NCI-H1105 treated with DMSO at 0.1 percent for 48 hours (cell line): ENCODE data around the gene NQO2.

Experiments
- DNase-seq: peaks from one replicate; lab custom pipeline; 2025; lab: John Stamatoyannopoulos, UW

Gene NQO2, protein sequence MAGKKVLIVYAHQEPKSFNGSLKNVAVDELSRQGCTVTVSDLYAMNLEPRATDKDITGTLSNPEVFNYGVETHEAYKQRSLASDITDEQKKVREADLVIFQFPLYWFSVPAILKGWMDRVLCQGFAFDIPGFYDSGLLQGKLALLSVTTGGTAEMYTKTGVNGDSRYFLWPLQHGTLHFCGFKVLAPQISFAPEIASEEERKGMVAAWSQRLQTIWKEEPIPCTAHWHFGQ

DNA sequence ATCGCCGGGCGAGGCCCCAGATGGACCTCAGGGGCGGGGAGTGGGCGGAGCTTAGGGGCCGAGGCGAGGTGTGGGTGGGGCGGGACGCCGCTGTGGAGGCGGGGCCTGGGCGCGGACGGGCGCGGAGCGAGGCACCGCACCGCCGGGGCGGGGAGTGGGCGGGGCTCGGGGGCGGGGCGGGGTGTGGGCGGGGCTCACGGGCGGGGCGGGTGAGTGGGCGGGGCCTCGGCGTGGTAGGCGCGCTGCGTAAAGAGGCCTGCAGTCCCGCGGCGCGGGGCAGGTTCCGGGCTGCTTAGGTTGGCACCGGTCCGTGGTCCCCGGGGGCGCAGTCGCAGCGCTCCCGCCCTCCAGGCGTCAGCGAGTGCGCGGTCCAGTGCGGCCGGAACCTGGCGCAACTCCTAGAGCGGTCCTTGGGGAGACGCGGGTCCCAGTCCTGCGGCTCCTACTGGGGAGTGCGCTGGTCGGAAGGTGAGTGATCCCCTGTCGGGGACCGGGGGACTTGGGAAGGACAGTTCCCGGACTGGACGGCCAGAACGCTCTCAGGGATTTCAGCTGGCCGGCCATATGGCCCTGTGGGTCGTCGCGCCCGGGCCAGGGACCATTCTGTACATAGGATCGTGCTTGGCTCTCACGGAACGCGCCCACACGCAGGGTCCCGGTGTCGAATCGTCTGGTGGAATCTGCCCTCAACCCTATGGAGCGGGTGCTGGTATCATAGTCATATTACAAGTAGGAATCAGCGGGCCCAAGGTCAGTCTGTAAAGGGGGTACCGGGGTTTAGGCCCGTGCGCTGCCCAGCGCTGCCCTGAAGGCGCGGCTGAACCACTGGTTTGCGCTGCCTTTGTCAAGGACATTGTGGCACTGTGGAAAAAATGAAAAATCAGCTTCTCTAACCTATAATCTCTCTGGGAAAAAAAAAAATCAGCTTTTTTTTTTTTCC is at the start of gene NQO2:
Gene NQO2 (plus strand): TSS at position 277 of the 940 bp plus-strand sequence. CDS start 6,659 bp downstream, outside the sequence.
- DNase-seq, result no peak

DNA sequence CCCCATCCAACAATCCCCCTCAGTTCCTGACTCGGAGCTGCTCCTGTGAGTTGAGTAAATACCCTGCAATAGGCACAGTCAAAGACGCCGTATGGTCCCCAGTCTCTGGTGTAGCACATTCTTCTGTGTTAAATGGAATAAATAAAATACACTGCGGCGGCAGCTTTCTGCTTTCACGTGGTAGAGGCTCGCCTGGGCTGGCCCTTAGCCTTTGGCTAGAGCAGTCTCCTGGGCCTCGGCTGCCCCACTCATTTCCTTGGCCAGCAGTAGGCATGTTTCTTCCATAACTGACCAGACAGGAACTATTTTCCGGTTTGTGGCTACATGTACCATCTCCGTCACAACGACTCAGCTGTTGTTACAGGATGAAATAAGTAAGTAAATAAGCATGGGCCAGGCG is 49.0 kb upstream of the NQO2 start:
- DNase-seq, result no peak

DNA sequence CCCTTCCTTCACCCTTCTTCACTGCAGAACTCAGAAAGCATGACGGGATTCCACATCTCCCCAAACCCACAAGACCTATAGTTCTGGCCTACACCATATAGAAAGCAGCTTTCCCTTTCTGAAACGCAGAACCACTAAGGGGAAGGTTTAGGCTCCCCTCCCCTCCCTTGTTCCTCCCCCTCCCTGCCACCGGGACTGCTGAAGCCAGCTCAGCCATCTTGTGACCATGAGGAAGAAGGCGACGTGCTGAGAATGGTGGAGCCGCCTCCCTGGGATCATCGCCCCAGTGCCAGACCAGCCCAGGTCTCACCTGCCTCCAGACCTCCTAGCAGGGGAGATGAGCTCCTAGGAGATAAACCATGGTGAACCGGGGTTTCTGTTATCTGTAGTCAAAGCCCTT is 48.0 kb upstream of the NQO2 start:
- DNase-seq, result no peak

DNA sequence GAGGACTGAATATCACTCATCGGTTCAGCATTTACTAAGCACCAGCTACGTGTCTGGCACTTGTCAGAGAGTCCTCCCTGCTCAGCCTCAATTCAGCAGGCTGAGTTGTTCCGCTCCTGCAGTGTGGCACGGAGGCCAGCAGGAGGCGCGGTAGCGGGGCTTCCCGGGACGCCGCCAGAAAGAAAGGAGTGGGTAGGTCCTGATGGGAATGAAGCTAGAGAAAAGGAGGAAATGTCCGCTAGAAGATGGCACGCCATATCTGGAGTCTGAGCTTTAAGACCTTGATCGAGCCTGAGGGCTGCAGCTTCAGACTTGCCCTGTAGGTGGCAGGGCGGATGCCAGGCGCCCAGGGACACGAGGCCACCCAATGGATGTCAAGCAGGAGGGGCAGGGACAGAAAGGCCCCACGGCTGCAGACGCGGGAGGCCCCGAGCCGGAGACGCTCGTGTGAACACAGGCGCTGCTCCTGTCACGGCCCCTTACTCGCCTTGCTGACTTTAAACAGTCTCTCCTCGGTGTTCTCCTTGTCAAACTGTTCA is 47.1 kb upstream of the NQO2 start:
- peak; percentile 42 for DNase-seq

DNA sequence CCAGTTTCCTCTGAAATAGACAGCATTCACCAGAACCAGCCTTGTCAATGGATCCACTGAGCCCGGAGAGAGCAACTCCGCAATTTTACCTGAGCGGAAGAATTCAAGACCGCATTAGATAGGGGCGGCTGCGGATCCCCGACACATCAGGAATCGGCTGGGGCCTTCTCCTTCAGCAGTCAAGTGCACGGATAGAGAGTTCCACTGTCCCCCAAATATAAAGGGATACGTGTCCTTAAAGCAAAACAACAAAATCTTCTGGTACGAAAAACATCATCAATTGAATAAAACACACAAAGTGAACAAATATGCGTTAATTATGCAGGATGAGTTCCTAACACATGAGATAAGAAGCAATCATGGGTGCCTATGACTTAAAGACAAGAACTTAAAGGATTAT is 46.6 kb upstream of the NQO2 start:
- no peak for DNase-seq

DNA sequence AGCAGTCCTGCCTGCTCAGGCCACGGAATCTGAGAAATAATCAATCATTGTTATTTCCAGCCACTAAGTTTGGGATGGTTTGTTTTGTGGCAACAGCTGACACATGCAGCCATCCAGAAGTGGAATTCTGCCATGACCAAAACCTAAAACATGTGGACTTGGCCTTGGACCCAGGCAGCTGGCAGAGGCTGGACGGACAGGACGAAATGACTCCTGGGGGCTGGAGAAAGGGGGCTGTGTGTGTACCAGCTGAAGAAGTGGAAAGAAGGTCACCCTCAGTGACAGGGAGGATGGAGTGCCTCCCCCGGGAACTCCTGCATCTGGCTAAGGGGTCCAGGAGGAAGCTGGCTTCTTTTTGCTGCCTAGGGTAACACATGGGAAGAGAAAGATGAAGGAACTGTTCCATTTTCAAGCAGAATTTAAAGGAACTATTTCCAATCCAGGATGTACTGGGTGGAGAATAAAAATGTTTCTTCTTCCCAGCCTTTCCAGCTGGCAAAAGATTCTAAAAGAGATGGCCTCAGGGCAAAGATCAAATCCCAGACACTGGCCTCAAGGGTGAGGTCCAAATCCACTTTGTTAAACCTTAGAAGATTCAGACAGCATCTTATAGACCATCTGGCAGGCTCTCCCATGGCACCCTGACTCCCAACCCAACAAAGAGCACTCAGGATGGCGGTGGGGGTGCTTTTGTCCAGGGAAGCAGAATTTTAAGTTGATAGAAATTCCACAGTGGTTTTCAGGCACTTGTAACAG is 42.6 kb upstream of the NQO2 start:
- no peak for DNase-seq

DNA sequence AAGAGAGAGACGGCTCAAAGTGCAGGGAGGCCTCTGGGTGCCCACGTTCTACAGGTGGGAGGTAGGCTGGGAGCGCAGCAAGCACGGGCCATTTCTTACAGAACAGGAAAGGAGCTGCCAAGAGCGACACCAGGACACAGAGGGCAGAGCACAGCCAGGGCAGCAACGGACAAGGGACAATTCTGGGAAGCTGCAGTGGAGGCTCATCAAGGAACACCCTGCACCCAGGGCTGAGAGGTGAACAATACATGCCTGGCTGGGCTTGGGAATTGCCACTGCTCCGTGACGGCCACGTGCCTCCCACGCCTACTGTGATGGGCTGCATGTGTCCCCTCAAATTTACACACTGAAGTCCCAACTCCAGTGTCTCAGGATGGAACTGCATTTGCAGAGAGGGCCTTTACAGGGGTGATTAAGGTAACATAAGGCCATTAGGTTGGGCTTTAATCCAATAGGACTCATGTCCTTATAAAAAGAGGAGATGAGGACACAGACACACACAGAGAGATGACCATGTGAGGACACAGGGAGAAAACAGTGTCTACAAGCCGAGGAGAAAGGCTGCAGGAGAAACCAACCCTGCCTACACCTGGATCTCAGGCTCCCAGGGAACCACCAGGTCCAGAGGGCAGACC is 41.9 kb upstream of the NQO2 start:
- DNase-seq, result no peak

DNA sequence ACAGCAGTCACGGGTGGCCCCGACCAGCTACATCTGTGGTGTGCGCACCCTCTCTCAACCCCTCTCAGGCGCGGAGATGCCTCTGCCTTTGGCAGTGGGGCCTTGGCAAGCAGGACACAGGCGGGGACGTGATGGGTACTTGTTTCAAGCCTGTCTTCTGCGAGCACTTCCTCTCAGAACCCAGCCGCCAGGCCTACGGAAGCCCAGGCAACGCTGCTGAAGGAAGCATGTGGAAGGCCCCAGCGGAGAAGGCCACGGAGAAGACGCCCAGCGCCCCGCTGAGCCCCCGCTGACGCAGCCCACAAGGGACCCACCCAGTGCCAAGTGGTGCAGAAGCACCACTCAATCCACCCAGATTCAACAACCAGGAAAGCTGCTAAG is 41.4 kb upstream of the NQO2 start:
- no peak for DNase-seq

DNA sequence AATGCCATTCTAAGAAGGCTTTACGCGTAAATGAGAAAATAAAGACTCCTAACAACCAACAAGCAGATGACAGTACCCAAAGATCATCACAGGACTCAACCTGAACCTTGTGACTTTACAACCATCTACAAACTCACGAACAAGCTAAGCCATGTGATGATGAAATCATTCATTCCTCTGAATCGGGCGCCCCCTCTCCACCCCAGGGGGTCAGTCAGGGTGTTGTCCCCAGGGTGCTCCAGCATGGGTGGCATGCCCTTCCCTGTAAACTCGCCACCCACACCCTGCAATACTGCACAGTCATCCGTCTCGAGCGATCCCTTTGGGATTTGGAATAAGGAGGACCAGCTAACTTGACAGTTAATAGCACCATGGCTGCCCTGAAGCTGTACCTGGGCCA is 40.9 kb upstream of the NQO2 start:
- no peak for DNase-seq

DNA sequence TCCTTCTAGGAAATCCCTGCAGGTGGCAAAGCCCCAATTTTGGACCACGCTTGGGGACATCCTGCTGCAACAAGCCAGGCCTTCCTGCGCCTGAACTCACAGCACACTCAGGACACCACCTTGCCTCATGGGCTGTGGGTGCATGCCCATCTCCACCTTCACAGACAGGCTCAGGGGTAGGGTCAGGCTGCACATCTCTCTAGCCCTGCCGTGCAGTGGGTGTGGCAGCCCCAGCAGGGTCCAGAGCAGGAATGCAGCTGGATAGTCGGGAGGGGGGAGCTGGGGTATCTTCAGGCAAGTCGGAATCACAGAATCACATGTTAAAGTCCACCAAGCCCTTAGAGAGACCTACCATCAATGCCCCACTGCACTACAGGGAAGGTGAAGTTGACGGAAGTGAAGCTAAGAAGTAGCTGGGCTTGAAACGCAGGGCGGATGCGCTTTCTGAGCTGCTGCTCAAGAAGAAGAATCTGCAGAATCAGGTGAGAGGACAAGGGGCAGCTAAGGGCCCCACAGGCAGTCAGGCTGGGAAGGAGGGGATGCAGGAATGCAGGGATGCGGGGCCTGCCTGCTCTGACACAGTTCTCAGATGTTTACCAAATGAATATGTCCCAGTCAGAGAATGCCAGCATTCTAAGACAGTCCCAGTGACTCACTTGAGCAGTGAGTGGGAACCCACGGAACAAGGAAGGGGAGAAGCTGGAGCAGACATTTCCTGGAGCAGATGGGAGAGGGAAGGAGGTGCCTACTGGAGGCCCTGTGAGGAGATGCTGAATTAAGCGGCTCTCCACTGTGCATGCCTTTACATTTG is 39.6 kb upstream of the NQO2 start:
- no peak for DNase-seq

DNA sequence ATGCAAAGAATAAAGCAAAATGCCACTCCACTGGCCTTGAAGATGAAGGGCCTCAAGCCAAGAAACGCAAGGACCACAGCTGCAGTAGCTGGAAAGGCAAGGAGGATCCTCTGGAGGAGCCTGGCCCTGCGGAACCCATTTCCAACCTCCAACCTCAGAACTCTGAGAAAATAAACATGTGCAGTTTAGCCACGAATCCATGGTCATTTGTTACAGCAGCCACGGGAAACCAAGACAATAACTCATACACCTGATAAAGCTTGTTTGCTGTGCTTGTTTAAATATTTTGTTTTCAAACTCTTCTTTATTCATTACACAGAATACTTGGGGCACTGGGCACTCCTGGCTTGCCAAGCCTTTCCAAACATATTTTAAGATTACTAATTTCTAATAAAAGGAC is 38.8 kb upstream of the NQO2 start:
- DNase-seq, result no peak

DNA sequence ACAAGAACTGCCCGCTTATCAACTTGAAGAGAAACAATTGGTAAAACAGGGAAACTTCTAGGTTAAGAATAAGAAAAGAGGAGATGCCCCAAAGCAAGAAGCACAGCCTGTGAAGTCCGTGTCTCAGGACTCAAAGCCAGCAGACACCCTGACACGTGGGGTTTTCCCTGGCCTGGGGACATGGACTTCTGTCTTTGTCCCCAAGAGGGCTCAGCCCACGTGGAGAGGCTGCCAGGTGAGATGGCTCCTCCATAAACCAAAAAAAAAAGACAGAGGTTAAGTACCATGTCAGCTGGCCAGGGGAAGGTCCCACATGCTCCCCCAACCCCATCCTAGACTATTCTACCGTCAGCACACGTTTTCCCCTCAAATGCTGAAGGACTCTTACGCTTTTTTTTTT is 38.2 kb upstream of the NQO2 start:
- no peak for DNase-seq

DNA sequence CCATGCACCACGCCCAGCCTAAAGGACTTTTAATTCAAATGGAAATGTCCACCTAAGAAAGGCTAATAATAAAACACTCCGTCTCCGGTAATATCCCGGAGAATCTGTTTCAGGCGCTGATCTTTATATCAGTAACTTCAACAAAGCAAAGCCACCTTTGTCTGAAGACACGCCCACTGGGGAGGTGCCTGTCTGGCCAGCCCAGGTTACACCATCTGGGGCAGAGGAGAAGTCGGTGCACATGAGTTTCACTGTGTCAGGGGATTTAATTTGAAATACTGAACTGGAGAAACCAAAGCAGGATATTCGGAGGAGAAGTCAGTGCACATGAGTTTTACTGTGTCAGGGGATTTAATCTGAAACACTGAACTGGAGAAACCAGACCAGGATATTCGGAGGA is 37.7 kb upstream of the NQO2 start:
- no peak for DNase-seq

DNA sequence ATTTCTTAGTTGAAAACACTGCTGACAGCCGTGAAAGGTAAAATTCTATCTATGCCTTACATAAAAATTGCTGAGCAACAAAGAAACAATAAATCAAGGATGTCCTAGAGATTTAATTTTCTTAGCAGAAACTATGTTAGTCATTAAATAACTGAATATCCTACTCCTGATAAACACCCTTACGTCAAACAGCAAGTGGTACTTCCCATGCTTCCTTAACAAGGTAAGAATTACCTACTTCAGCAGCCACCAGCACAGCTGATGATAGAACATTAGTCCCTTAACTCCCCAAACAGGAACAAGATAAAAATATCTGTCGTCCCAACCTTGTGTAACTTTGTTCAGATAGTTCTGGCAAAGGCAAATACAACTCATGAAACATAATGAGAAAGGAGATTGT is 37.1 kb upstream of the NQO2 start:
- no peak for DNase-seq

DNA sequence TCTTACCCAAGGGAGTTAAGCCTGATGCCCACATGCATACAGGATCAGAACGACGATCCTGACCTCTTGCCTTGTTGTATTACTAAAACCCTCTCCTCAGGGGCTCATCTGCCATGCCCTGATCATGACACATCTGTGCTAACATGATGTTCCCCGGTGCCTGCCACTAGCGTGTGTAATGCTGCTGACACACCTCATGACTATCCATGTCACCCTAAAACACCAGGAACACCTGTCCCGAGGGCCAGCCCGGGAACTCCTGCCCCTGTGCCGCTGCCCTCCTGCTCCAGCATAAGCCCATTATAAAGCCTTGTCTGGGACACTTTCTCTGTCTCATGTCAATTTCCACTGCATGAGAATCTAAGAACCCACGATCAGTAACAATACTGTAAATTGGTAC is 35.9 kb upstream of the NQO2 start:
- no peak for DNase-seq

DNA sequence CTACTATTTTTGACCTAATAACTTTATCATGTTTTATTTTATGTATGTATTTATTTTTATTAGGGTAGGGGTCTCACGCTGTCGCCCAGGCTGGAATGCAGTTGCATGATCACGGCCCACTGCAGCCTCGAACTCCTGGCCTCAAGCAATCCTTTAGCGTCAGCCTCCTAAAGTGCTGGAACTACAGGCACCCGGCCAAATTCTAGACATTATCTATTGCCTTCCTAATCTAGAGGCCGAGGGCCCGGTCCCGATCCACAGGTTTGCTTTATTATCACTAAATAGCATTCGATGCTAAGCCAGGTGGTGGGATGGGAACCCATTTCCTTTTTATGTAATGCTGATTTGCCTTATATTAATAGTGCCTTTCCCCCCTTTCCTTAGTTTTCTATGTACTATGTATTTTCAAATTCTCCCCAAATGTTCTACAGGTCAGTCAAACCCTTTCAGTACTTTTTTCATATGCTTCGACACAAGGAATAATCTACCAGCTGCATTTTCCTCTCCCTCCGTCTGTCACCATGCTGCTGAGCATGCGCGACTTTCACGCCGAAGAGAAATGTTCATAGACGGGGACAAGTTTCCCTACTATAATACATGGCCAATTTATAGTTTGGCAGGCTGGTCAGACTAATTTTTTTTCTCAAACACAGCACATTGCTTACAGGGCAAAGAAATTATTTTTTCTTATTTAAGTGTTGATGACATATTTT is 34.7 kb upstream of the NQO2 start:
- DNase-seq, result no peak

DNA sequence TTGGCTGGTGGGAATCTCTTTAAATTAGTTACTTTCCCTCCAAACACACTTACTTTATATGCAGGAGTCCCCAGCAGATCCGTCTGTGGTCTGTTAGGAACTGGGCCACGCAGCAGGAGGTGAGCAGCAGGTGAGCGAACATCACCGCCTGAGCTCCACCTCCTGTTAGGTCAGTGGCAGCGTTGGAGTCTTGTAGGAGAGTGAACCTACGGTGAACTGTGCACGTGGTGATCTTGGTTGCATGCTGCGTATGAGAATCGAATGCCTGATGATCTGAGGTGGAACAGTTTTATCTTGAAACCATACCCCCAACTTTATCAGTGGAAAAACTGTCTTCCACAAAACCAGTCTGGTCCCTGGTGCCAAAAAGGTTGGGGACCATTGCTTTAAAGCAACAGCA is 33.3 kb upstream of the NQO2 start:
- no peak for DNase-seq

DNA sequence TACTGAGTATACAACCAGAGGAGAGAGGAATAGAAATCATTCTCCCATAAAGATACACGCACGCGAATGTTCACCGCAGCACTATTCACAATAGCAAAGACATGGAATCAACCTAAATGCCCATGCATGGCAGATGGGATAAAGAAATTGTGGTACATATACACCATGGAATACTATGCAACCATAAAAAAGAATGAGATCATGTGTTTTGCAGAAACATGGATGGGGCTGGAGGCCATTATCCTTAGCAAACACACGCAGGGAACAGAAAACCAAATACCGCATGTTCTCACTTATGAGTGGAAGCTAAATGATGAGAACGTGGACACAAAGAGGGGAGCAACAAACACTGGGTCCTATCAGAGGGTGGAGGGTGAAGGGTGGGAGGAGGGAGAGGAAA is 31.8 kb upstream of the NQO2 start:
- no peak for DNase-seq

DNA sequence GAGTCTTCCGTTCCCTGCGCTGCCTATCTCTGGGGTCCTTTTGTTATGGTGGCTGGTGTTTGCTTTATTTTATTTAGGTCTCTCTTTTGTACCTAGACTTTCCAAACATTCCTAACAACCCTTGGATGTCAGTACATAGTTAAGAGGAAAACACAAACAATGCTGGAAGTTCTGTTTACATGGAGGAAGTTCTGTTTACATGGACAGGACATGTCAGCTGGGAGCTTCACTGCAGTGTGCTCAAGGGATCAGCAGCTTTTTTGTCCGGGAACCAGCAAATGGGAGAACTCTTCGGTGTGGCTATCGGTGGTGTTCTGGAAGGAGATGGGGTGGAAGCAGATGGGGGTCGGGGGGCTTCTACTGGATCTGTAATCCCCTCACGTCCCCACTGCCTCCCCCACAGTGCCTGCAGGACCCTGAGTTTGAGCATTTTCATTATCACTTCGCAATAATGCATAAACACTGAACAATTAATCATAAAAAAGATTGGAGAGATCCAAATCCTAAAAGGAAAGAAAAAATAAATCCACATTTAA is 31.0 kb upstream of the NQO2 start:
- no peak for DNase-seq

DNA sequence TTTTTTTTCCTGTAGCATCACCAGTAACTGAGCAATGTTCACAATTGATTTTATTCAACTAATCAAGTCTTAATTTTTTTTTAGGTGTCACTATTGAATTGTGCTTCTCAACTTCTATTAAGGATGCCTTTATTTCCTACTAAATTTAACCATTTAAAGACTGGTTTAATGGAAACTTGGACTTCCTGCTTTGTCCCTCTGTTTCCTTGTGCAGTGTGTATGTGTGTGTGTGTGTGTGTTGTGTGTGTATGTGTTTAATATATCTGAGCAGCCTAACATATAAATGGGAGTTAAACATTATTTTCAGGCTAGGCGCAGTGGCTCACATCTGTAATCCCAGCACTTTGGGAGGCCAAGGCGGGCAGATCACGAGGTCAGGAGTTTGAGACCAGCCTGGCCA is 30.1 kb upstream of the NQO2 start:
- no peak for DNase-seq
